GM18517 (cell line): ENCODE data around the gene GPC5.
A peak's percentile ranks its signal among the peaks of the same experiment; 100 is the strongest.
"Not testable (repeated sequence)": the region's sequence is repeated elsewhere in the genome, so short reads cannot be mapped to it uniquely, and the experiment has no call there.

Experiments used
- ATAC-seq: cut with Tn5 transposase; IDR thresholded peaks from one replicate; pipeline ENCODE4 v1.9.1; 2021; ENCODE audit warnings: mild to moderate bottlenecking, moderate library complexity; ENCODE audit not compliant: unreplicated experiment

Gene GPC5

DNA sequence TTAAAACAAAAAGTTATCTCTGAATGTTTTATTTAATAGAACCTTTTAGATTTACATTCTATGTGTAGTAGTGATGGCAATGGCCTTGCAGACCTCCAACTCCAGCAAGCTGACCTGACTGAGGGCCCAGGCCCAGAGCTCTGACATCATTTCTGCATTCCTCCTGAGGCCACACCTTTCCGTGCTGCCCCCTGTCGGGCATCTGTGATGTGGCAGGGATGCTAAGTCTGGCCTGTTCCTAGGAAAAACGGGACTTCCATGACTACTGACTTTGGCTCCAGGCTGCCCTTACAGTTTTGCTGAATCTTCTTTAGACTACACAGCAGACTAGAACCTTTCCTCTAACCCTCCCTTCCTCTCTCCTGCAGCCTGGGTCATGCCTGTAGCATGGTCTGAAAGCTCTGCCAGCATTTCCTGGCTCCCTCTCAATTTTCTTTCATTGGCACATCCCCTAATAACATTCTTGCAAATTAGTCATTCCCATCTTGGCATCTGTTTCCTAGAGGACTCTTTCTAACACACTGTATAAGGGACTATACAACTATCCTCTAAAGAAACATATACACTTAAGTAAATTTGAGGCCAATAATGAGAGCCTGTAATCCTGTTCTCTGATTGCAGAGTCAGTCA is 249.1 kb downstream of the GPC5 start:
- ATAC-seq: peak; percentile 62

DNA sequence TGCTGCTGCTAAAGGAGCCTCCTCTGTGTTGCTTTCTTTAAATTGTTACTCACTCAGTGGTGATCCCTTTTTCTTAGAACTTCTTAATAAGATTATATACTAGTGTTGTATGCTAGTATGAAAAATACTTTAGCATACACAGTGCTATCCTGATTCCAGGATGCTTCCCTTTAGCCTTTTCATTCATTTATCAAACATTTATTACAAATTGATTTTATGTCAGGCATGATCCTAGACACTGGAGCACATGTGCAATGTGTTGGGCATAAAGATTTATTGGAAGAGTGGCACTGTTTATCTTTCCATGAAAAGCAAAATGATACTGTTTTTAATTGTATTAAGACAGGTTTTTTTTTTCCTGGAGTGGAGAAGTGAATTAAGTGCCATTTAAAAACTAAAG is 249.6 kb downstream of the GPC5 start:
- no peak for ATAC-seq

DNA sequence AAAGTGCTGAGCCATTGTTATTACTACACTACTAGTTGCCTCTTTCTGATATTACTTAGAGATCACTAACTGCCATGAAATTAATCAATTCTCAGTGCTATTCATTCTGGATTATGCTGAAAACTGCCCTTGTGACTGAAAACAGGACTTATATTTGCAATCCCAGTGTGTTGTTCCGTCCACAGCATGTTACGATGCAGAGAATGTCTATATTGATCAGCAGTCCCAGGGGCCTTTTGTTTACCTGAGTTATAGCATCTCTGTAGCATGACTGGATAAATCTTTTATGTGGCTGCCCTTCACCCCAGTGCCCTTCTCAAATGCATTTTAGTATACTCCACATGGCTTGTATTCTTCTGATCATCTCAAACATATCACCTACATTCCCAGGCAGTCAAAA is 251.0 kb downstream of the GPC5 start:
- no peak for ATAC-seq

DNA sequence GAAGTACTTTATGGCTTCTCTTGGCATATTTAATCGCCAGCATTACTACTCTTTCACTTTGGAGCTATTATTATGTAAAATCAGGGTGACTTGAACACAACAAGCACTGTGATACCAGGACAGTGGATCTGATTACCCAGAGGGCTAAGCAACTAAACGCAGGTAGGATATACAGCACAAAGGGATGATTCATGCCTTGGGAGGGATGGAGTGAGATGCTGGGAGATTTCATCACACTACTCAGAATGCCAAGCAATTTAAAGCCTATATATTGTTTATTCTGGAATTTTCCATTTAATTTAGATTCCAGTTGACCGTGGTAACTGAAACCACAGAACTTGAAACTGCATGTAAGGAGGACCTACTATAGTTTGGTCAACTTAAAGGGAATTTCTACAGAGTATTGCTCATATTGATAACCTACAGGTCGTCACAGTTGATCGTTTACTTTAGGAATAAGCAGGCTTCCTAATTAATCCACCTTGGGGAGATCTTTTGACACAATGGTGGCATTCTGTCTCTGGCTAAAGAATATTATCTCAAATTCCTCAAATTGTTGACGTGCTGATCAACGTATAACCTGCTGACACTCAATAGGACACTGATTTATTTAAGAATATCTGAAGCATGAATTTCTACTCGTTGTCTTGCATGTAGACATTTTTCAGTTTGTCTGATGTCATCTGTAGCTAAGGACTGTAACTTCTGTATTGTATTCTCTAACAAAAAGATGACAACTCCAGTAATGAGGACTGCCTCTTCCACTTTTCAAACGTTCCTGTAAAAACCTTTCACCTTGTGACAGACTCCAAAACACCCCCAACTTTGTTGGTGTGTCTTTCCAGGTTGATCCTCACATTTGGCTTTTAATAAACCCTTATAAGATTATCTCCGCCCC is 254.2 kb downstream of the GPC5 start:
- no peak for ATAC-seq

DNA sequence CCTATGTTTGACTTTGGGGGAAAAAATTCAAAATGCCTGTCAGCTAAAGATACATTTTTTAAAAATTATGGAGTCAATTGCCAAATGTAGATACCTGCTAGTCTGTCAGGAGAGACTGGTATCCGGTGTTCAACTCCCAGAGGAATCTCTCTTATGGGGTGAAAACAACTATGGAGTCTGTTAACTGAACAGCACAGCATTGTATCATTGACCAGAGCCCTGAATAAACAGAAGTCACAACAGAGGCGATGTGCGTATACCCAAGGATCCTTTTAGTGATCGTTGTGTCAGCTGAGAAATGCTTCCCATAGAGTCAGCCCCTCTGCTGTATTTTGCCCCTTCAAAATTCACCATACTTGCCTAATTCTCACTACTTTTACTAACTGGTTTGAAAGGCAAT is 257.3 kb downstream of the GPC5 start:
- ATAC-seq: no peak

DNA sequence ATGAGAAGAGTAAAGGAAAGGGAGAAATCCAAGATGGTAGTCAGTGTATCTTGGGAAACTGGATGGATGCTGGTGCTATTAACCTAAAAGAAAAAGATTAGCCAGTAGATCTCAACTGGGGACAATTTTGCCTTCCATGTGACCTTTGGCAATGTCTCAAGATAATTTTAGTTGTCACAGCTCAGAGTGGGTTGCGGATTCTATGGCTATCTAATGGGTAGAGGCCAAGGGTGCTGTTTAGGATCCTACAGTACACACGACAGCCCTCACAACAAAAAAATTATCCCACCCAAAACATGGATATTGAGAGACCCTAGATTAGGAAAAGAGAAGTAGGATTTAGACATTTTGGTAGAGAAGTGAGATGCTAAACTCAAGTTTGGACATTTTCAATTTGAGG is 258.9 kb downstream of the GPC5 start:
- no peak for ATAC-seq

DNA sequence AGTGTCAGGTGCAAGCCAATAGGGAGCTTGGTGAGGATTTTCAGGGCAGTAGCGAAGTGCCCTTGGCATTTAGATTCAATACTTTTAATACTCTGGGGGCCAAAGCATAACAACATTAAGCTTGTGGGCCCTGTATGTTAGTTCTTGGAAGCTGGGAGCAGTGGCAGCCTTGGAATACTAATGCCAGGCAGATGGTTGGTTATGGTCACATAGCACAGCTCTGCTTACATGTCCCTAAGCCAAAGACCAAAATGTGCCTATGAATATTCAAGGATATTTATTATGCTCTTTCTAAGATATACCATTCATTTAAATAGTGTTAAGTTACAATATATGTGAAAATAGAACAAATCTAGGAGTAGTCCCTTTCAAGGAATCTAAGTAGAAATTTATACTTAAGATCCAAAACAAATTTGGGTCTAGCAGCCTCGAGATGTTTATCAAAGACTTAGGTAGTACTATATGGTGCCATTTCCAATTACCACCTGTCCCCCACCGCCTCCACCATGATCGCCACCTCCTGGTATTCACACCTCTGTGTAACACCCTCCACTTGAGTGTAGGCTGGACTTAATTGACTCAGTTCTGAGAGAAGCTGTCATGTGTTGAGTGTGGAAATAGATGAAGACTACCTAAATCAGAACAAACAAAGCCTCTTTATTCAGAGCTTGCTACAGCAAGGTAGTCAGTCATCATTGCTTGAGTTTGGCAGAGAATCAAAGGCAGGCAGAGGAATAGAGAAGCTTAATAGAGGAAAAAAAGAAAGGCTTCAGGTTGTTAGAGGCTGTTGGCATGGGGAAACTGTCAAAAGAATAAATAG is 261.0 kb downstream of the GPC5 start:
- no peak for ATAC-seq

DNA sequence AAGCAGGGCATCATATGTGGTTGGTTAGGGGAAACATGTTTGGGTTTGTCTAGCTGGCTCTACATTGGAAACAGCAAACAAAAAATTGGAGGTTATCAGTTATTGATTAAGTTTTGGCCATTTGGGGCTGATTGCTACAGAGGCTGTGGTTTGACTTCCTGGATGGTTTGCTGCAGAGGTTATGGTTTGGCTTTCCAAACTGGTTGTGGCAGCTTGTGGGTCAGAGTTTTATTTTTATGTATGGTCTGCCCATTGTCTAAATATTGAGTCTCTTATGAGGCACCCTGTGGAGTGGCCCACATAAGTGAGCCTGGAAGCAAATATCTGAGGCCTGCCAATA is 261.6 kb downstream of the GPC5 start:
- no peak for ATAC-seq

DNA sequence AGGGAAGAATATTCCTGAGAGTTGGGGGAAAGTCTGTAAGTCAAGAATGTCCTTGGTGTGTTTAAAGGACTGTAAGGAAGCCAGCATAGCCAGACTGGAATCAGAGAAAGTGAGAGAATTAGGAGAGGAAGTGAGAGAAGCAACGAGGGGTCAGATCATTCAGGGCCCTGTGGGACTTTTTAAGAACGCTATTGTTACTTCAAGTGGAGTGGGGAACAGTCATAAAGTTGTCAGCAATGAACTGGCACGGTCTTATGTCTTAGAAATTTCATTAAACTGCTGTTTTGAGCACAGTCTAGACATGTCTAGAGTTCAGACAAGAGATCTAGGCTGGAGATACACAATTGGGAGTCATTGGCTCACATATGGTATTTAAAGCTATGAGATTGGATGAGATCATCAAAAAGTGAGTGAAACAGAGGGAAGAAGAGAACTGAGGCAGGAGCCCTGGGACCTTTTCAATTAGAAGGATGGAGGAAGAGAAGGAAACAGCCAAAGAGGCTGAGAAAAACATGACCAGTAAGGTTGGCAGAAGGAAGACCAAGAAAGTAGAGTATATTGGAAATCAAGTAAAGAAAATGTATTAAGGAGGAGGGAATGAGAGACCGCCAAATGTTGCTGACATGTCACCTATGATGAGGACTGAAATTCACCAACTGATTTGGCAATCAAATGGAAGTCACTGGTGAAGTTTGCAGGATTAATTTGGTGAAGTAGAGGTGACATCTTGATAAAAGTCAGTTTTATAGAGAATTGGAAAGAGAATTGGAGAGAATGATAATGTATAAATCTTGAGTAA is 263.5 kb downstream of the GPC5 start:
- peak; percentile 65 for ATAC-seq

DNA sequence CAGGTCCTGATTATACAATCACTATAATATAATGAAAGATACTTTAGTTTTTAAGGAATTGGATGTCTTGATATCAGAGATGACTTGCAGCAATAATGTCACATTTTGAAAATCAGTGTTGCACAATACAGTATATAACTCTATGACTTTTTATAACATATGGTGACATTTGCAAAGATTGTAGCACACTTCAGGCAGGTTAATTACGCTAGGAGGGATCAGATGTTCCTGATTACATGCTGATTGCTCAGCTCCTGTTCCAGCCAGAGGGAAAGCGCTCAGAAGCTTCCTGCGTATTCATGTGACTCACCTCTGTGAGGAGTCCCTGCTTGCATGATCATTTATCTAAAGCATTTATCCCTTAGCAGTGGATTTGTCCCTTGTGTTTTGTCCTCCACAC is 265.6 kb downstream of the GPC5 start:
- ATAC-seq: no peak

DNA sequence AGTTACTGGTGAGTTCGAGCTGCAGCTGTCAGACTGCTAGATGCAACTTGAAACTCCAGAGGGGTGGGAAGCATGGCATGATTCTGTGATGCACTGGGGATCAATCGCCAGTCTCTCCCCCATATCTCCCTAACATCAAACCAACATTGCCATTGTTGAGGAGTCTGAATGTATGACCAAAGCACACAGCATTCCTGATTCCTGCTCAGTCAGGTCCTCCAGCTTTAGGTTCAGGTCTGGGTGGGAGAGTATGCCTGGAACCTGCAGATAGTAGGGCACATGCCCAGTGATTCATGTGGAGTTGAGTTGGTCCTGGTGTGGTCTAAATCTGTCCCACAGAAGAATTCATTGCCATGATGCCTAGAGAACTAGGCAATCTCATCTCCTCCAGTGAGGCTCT is 269.1 kb downstream of the GPC5 start:
- ATAC-seq: no peak

DNA sequence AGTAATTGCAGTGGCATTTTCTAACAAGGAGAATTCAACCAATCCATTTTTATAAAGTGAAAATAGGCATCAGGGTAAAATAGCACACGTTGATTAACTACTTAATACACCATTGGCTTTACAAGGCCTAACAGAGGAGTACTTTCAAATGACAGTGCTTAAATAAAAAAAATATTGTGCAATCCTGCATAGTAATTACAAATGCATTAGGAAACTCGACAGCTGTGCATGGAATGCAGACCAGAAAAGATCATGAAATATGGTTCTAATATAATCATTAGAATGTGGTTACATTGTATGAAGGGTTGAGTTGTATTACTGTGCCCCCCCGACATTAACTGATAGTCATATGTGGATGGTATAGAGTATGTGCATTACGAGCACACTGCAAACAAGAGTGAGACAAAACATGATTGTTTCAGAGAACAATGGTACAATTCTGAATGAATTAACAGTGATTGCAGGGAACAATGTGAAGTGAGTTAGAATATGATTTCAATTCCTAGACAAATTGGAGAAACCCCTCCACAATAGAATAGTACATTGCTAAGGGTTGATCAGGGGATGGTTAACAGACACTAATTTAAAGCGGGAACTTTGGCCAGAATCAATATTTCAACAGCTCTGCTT is 270.6 kb downstream of the GPC5 start:
- no peak for ATAC-seq

DNA sequence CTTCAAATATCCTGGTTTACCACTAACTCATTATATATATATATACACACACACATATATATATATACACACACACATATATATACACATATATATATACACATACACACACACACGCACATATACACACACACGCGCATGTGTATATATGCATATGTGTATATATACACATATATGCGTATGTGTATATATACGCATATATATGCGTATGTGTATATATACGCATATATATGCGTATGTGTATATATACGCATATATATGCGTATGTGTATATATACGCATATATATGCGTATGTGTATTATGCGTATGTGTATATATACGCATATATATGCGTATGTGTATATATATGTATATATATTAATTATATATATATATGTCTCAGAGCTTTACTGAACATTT is 275.9 kb downstream of the GPC5 start:
- not testable (repeated sequence) for ATAC-seq

DNA sequence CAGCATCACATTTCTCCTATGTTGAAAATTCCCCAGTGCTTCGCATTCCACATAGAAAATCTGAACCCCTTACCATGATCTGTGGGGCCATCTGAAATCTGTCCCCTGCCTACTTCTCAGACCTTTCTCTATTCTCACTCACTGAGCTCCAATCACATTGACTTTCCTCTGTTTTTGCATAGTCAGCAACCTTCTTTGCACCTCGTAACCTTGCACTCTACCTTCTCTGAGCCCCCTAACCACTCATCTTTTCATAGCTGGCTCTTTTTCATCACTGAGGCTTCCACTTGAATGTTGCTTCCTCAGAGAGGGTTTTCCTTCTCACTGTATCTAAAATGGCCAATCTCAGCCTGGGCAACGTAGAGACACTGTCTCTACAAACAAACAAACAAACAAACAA is 286.3 kb downstream of the GPC5 start:
- ATAC-seq: no peak

DNA sequence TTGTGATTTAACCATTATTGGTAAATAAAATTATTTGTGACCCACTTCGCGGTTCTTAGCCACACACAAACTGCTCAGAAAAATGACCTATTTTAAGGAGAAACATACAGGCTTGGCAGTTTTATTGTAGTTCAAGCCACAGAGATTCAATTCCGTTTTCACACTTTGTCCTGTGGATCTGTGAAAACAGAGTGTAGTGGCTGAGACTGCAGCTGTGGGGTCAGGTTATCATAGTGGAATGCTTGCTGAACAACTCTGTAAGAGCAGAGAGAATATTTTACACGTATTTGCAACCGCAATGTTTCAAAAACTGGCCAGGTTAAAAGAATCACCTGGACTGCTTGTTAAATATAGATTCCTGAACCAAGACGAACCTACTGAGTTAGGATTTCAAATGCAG is 292.5 kb downstream of the GPC5 start:
- ATAC-seq: no peak

DNA sequence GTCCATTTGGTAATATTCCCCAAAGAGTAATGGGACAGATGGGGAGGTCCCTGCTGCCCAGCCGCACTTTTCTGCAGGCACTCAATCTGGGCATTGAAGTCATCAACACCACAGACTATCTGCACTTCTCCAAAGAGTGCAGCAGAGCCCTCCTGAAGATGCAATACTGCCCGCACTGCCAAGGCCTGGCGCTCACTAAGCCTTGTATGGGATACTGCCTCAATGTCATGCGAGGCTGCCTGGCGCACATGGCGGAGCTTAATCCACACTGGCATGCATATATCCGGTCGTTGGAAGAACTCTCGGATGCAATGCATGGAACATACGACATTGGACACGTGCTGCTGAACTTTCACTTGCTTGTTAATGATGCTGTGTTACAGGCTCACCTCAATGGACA is 295.0 kb downstream of the GPC5 start:
- ATAC-seq: no peak

DNA sequence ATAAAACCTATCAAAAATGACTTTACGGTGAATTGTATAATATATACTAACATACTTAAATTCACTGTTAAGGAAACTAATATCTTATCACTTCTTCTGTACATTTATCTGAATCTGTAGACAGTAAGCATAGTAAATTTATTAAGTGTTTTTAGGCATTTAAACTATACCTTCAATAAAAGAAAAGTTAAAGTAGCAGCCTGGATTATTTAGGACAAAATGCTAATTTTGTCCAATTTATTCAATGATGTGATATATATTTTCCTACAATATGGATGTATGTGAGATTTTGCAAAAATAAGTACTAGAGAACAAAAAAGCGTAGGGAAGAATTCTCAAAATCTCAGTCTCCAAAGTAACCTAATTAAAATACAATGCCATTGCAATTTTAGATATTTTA is 299.9 kb downstream of the GPC5 start:
- no peak for ATAC-seq

DNA sequence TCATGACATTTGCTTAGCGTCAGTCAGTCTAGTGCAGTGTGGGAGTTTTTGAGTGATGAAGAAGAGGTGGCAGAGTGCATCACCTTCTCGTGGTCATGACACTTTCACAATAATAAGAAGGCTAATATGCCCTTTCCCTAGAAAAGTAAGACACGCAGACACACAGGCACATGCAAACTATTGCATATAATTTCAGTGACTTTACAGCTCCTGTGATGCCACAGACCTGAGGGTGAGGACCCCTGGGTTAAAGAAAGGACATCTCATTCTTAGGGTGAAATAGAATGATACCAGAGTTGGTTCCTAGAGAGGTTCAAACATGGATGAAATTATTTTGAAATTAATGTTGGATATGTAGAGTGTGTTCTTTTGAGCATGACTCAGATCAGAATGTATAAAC is 300.3 kb downstream of the GPC5 start:
- no peak for ATAC-seq

DNA sequence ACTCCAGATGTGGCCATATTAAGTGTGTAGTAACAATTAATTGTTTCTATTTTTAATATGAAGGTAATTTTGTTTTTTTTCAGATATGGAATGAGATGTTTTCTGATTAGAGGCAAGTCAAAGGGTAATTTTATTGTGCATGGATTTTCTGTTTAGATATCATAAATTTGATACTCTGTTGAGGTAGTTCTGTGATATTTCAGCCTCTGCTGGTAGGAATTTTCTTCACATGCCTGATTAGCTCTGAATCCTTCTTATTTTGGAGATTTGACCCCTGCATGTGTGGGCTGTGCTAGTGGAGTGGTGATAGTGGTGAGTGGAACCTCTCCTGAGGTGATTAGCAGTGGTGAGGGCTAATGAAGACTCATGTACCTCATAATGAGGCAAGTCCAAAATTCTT is 301.4 kb downstream of the GPC5 start:
- ATAC-seq: no peak

DNA sequence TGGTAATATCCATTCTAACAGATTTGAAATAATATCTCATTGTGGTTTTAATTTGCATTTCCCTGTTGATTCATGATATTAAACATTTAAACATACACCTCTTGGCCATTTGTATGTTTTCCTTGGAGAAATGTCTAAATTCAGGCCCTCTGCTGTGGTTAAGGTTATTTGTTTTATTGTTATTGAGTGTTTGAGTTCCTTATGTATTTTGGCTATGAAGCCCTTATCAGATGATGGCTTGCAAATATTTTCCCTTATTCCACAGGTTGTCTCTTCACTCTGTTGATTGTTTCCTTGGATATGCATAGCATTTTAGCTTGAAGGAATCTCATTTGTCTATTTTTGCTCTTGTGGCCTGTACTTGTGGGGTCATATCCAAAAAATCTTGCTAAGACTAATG is 303.6 kb downstream of the GPC5 start:
- no peak for ATAC-seq

DNA sequence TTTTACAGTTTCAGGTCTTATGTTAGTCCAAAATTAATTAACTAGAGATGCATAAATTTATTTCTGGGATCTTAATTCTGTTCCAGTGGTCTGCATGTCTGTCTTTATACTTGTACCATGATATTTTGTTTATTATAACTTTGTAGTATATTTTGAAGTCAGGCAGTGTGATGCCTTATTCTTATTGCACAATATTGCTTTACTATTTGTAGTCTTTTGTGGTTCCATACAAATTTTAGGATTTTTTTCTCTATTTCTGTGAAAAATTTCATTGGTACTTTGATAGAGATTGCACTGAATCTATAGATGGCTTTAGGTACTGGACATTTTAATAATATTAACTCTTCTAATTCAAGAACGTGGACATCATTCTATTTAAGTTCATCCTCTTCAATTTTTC is 304.0 kb downstream of the GPC5 start:
- ATAC-seq: no peak
